Neural progenitor cell (in vitro differentiated cells): Measurements from ENCODE around the gene ERN1.

Experiments
- EZH2 ChIP-seq: fragments of 200-600 bp; sonication (generic); IDR thresholded peaks from 2 replicates; pipeline ENCODE4 v1.6.1; 2017; ENCODE audit warnings: antibody characterized with exemption, mild to moderate bottlenecking, moderate library complexity
- EZH2phosphoT487 ChIP-seq: fragments of 200-600 bp; sonication (generic); IDR thresholded peaks from 2 replicates; pipeline ENCODE4 v1.6.1; 2017; ENCODE audit warnings: antibody characterized with exemption
- TF ChIP-seq, protein P1 (sequence below): fragments of 200-600 bp; sonication (generic); IDR thresholded peaks from 2 replicates; pipeline ENCODE4 v1.5.1; 2017; ENCODE audit warnings: antibody characterized with exemption, mild to moderate bottlenecking

DNA sequence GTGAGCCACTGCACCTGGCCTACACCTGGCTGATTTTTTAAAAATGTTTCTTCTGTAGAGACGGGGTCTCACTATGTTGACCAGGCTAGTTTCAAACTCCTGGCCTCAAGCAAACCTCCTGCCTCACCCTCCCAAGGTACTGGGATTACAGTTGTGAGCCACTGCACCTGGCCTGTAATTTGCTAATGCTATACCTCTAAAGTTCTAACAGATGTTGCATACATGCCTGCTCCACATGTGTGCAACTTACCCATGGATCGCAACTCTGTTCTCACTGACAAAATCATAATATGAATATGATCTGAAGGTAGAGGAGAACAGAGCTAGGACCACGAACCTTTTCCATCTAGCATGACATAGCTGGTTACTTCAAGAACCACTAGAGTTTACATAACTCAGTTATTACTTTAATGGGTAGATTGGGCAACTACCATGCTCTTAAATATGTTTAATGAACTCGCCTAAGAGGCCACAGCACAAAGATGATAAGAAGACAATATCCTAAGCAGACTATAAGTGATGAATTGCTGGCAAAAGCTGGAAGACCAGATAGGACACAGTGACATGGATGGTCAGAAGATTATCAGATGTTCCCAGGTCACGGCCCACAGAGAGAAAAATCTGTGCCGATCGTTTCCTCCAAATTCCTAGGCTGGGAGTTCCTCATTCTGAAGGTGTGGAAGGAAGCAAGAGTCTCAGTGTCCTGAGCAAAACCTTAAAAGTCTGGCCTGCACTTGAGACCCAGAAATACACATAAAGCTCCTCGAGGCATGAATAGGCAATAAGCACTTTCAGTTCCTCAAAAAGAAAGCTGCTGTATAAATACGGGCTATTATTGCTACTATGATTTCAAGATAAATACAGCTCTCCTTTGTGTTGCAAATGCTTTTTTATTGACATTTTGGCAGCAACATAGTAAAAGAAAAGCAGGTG, 55.9 kb downstream of the ERN1 start:
- TF ChIP-seq, protein P1, sequence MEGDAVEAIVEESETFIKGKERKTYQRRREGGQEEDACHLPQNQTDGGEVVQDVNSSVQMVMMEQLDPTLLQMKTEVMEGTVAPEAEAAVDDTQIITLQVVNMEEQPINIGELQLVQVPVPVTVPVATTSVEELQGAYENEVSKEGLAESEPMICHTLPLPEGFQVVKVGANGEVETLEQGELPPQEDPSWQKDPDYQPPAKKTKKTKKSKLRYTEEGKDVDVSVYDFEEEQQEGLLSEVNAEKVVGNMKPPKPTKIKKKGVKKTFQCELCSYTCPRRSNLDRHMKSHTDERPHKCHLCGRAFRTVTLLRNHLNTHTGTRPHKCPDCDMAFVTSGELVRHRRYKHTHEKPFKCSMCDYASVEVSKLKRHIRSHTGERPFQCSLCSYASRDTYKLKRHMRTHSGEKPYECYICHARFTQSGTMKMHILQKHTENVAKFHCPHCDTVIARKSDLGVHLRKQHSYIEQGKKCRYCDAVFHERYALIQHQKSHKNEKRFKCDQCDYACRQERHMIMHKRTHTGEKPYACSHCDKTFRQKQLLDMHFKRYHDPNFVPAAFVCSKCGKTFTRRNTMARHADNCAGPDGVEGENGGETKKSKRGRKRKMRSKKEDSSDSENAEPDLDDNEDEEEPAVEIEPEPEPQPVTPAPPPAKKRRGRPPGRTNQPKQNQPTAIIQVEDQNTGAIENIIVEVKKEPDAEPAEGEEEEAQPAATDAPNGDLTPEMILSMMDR = no peak
- no peak for TF ChIP-seq EZH2
- no peak for TF ChIP-seq EZH2phosphoT487
